Eye (tissue), 1 donor: ENCODE measurements around the gene OR2B6.
"Not testable (repeated sequence)": the region's sequence is repeated elsewhere in the genome, so short reads cannot be mapped to it uniquely, and the experiment has no call there.

Source experiments
- DNase-seq: peaks from one replicate; pipeline ENCODE4 v3.0.0-alpha.2; 2015

OR2B6 gene

DNA sequence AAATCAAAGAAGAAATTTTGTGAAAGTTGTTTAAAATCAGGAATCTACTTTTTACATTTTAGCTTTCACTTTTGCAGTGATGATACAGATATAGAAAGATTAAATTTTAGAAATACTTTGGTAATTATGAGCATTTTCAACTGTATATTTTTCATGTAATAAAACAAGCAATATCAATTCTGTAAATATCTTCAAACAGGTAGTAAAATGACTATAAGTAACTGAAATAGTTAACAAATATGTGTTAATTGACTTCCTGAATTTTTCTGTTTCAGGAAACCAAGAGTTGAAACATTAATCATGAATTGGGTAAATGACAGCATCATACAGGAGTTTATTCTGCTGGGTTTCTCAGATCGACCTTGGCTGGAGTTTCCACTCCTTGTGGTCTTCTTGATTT lies at the start of gene OR2B6:
Gene OR2B6, plus strand, starts transcription at position 301 of the 400 bp plus-strand sequence. Its CDS starts 0 bp downstream, at position 301.
- DNase-seq, result no peak

- no peak for DNase-seq
These were observed 49.0 kb upstream of the OR2B6 start for GRCh38 chr6:27908017-27908416.

GRCh38 chr6:27911956-27912446 lies 45.0 kb upstream of the OR2B6 start, which contains the start of gene OR2B2:
Gene OR2B2, minus strand, starts transcription at chr6:27912396. Its CDS starts 77 bp downstream, at chr6:27912319.
- no peak for DNase-seq

DNA sequence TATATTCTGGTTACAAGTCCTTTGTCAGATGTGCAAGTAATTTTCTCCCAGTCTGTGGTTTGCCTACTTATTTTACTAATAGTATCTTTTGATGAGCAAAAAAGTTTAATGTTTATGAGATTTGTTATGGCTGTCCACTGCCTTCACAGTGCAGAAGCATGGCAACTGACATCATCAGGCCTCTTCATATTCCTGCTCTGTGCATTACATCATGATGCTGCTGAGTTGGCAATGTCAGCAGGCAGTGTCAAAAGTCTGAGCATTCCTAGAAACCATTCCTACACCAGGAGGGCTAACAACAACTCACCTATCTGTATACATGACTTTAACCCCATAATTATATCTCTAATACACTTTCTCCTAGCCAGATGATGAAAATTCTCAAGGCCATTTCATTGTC lies 34.1 kb upstream of the OR2B6 start:
- no peak for DNase-seq

- DNase-seq, result no peak
These were observed 32.9 kb upstream of the OR2B6 start for GRCh38 chr6:27924179-27924578.

DNA sequence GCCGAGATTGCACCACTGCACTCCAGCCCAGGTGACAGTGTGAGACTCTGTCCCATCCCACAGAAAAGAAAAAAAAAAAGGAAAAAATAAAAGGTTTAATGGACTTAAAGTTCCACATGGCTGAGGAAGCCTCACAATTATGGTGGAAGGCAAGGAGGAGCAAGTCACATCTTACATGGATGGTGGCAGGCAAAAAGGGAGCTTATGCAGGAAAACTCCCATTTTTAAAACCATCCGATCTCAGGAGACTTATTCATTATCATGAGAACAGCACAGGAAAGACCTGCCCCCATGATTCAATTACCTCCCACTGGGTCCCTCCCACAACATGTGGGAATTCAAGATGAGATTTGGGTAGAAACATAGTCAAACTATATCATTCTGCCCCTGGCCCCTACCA lies 29.0 kb upstream of the OR2B6 start:
- DNase-seq, result not testable (repeated sequence)

- not testable (repeated sequence) for DNase-seq
These were observed 27.1 kb upstream of the OR2B6 start for GRCh38 chr6:27929930-27930329.

- DNase-seq, result no peak
These were observed 25.8 kb upstream of the OR2B6 start for GRCh38 chr6:27931209-27931608.

GRCh38 chr6:27940766-27941165 lies 16.3 kb upstream of the OR2B6 start:
- DNase-seq, result no peak

DNA sequence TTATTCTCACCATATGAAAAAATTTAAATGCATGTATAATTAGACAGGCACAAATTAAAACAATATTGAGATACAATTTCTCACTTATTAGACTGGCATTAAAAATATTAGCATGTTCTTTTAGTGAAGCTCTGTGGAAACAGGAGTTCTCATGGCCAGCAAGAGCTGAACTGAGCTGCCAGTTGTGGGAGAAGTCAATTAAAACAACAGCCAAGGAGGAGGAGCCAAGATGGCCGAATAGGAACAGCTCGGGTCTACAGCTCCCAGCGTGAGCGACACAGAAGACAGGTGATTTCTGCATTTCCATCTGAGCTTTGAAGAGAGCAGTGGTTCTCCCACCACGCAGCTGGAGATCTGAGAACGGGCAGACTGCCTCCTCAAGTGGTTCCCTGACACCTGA lies 14.0 kb upstream of the OR2B6 start:
- not testable (repeated sequence) for DNase-seq

GRCh38 chr6:27948237-27948636 lies 8.8 kb upstream of the OR2B6 start:
- DNase-seq, result no peak

DNA sequence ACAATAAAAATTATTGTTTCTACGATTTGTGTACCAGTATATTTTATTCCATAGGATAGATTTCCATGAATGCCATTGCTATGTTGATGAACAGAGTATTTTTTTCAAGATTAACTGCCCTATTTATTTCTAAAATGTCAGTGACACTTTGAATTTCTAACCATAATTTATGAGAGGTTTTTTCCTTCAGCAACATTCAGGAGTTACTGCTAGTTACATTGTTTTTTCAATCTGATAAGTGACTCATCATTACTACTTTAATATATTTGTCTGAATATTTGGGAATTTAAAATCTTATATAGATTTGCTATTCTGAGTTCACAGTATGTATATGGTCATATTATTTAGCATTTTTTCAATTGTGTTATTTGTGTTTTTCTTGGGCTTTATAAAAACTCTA lies 6.0 kb upstream of the OR2B6 start:
- DNase-seq, result no peak

DNA sequence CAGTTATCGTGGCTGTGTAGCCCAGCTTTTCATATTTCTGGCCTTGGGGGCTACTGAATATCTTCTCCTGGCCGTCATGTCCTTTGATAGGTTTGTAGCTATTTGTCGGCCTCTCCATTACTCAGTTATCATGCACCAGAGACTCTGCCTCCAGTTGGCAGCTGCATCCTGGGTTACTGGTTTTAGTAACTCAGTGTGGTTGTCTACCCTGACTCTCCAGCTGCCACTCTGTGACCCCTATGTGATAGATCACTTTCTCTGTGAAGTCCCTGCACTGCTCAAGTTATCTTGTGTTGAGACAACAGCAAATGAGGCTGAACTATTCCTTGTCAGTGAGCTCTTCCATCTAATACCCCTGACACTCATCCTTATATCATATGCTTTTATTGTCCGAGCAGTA lies 475 bp downstream of the OR2B6 start:
- DNase-seq, result no peak

GRCh38 chr6:27962506-27962905 lies 5.5 kb downstream of the OR2B6 start:
- DNase-seq, result no peak

DNA sequence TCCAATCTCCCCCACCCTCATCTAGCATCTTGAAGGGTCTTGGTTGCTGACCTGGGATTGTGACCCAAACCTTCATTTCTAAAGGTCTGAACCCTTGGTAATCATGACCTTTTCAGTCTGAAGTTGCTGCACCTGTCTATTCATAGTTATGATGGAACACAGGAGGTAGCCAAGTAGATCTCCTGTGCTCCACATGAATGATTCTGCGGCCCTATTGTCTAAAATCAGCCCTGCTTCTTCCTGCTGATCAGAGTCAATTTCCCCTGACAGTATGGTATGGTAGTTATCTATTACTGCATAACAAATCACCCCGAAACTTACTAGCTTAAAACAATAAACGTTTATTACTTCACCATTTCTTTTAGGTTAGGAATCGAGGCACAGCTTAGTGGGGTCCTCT lies 9.0 kb downstream of the OR2B6 start:
- no peak for DNase-seq

DNA sequence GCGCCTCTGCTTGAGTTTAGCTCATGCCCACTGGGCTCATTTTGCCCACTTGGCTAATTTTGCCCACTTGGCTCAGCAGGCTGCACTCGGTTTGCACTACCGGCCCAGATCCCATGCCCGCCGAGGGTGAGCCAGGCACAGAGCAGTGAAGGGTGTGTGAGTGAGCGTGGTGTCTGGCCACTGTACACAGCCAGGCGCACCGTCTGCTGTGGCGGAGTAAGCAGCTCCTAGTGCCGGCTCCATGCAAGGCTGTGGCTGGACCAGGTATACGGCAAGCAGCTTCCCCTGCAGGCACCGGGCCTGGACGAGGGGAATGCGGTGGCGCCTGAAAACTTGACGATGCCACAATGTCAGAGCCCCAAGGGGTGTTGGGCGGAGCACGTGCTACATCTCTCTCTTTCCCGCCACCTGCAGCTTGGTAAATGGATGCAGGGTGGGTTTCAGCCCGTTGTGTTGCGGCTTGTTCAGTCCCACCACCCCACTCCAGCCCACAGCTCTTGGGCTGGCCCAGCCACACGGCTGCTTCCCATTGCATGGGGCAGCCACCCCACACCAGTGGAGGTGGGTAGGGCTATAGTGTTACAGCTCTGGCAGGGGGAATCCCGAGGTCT lies 9.9 kb downstream of the OR2B6 start:
- DNase-seq, result no peak

DNA sequence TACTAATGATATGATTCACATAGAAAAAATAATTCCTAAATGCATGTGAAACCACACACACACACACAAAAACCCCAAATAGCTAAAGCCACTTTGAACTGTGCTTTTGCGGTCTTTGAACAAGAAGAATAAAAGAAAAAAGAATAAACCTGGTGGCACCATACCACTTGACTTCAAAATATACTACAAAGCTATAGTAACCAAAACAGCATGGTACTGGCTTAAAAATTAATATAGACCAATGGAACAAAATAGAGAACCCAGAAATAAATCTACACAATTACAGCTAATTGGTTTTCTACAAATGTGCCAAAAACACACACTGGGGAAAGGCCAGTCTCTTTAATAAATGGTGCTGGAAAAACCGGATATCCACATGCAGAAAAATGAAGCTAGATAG lies 13.4 kb downstream of the OR2B6 start:
- DNase-seq, result no peak

DNA sequence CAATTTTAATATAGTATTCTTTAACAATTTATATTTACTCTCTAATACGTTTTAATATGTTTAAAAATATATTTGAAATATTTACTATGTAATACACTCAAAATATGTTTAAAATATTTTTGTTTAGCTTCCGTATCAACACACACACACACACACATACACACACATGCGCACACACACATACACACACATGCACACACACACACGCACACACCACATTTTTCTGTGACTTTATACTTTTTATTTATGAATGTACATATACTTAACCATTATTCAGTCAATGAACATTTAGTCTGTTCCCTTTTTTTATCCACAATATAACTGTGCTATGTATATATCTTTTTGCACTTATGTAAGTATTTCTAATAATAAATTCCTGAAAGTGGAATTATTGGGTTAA lies 15.7 kb downstream of the OR2B6 start:
- no peak for DNase-seq

DNA sequence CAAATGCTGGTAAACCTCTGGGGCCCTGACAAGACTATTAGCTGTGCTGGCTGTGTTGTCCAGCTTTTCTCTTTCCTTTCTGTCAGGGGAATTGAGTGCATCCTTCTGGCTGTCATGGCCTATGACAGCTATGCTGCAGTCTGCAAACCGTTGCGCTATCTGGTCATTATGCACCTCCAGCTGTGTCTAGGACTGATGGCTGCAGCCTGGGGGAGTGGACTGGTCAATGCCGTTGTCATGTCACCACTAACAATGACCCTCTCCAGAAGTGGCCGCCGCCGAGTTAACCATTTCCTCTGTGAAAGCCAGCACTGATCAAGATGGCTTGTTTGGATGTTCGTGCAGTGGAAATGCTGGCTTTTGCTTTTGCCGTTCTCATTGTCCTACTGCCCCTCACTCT lies 20.3 kb downstream of the OR2B6 start:
- DNase-seq, result peak; percentile 62

- peak; percentile 38 for DNase-seq
These were observed 21.7 kb downstream of the OR2B6 start for GRCh38 chr6:27978705-27979104.

- no peak for DNase-seq
These were observed 23.1 kb downstream of the OR2B6 start for GRCh38 chr6:27980111-27980510.

DNA sequence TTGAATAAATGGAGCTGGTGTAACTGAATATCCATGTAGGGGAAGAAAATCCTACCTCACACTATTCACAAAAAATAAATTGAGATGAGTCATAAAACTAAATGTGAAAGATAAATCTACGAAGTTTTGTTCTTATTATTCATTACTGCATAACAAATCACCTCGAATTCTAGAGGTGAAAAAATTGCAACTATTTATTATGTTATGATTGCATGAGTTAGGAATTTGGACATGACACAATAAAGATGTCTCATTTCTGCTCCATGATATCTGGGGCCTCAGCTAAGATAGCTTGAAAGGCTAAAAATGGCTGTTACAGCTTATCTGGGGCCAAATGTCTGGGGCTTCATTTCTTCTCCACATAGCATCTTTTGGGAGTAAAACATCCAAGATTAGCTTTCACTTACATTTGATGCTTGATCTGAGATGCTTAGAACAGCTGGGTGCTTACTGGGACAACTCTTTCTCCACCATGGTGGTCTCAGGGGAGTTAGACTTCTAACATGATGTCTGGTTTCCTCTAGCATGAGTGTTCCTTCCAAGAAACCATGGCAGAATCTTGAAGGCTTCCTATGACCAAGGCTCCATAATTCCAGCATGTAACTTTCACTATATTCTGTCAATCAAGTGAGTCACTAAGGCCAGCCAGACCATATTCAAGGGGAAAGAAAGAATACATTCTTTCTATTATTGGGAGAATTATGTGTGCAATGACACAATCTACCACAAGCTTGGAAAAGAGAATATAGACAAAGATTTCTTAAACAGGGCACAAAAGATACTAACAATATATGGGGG lies 30.1 kb downstream of the OR2B6 start:
- no peak for DNase-seq

DNA sequence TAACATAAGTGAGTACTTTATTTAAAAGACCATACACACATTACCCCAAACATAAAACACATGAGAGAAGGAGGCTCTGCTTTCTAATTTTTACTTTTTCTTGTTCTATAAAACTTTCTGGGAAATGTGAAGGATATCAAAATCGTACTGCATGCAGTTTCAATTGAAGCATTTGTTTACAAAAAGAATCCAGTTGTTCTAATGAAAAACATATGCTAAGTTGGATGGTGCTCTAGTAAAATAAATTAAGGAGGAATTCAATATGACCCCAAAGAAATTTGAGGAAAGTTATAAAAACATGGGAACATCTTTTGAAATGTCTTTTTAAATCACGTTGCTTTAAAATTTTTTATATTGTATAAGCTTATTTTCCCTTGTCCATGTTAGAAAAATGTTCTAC lies 37.6 kb downstream of the OR2B6 start:
- peak; percentile 41 for DNase-seq

DNA sequence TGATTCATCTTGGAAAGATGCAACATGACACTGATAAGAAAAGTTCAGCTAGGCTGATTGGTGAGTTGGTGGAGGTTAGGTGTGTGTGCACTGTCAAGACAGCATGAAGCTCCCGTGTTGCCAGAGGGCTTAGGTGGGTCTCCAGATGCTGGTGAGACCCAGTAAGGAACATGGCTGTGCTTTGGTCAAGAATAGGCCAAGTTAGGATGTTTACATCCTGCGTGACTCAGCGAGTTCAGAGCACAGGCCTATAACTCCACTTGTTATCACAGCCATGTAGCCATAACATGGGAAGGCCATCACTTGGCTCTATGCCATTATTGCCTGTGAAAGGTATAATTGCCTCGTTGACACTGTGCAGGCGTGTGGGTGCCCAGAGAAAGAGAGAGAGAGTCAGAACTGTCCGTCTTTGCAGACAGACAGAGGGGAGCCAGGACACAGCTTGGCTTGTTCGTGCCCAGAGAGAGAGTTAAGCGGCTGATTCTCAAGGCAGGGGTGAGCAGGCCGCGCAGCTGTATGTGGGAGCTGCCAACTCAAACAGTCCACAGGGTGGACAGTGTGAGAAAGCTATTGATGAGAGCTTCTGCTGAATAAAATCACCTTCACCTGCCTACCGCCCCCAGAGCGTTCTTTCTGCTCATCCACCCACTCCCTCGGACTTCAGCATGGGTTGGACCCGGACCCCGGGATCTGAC lies 43.5 kb downstream of the OR2B6 start:
- DNase-seq, result no peak
